ENCODE results near the gene C19orf47. TPM values are rescaled to one million over a fixed set of nuclear protein-coding genes. Genes with fewer than 3 reads are reported as not detected.
A peak's percentile ranks its signal among the peaks of the same experiment; 100 is the strongest.

Gene C19orf47
- total RNA-seq, 1 experiment from 2014 or later, result 11.7 TPM

- peaks cover 11% of the 10 kb centered on the region for H3K4me1 ChIP-seq (ENCODE audit: low read length)
- H3K79me2 ChIP-seq (ENCODE audit: low read length), result no peaks in the 10 kb centered on the region
- no peaks in the 10 kb centered on the region for H3K9me3 ChIP-seq (ENCODE audit: low read length)
- peak; percentile 70 for DNase-seq
- no peaks in the 10 kb centered on the region for H4K20me1 ChIP-seq (ENCODE audit: insufficient read depth, low read depth, low read length)
- no peaks in the 10 kb centered on the region for H3K27me3 ChIP-seq (ENCODE audit: low read length)
- no peaks in the 10 kb centered on the region; the same call in 1 of the 2 replicates for H3K36me3 ChIP-seq (ENCODE audit: insufficient read depth, low read length)
- no peak overlapping the region for H3K27ac ChIP-seq (ENCODE audit: low read length)
- no peak overlapping the region for H3K4me3 ChIP-seq (ENCODE audit: low read length)
- H3K4me2 ChIP-seq (ENCODE audit: low read depth, low read length, poor library complexity, severe bottlenecking), result no peak overlapping the region
- H3K9me2 ChIP-seq (replicated peaks; ENCODE audit: insufficient read depth, low read length), result no peaks in the 10 kb centered on the region
- H3K9ac ChIP-seq (ENCODE audit: low read length), result no peak overlapping the region
- no peak overlapping the region for H2AFZ ChIP-seq (ENCODE audit: low read length)
These were observed 35.7 kb downstream of the C19orf47 start for GRCh38 chr19:40312533-40312932.

GRCh38 chr19:40309666-40310065, 38.5 kb downstream of the C19orf47 start:
- DNase-seq, result no peak
- H3K4me2 ChIP-seq (ENCODE audit: low read depth, low read length, poor library complexity, severe bottlenecking), result no peak overlapping the region
- peaks cover 11% of the 10 kb centered on the region for H3K4me1 ChIP-seq (ENCODE audit: low read length)
- H3K9me3 ChIP-seq (ENCODE audit: low read length), result no peaks in the 10 kb centered on the region
- no peaks in the 10 kb centered on the region for H3K36me3 ChIP-seq (ENCODE audit: insufficient read depth, low read length)
- H4K20me1 ChIP-seq (ENCODE audit: insufficient read depth, low read depth, low read length), result no peaks in the 10 kb centered on the region
- no peak overlapping the region for H3K9ac ChIP-seq (ENCODE audit: low read length)
- no peaks in the 10 kb centered on the region for H3K9me2 ChIP-seq (replicated peaks; ENCODE audit: insufficient read depth, low read length)
- no peaks in the 10 kb centered on the region for H3K79me2 ChIP-seq (ENCODE audit: low read length)
- no peak overlapping the region for H3K4me3 ChIP-seq (ENCODE audit: low read length)
- H3K27ac ChIP-seq (ENCODE audit: low read length), result no peak overlapping the region
- no peaks in the 10 kb centered on the region for H3K27me3 ChIP-seq (ENCODE audit: low read length)
- no peak overlapping the region for H2AFZ ChIP-seq (ENCODE audit: low read length)

GRCh38 chr19:40305403-40305802, 42.8 kb downstream of the C19orf47 start:
- no peaks in the 10 kb centered on the region for H3K79me2 ChIP-seq (ENCODE audit: low read length)
- H2AFZ ChIP-seq (ENCODE audit: low read length), result no peak overlapping the region
- H3K9me3 ChIP-seq (ENCODE audit: low read length), result no peaks in the 10 kb centered on the region
- H3K27ac ChIP-seq (ENCODE audit: low read length), result no peak overlapping the region
- H3K9ac ChIP-seq (ENCODE audit: low read length), result no peak overlapping the region
- H4K20me1 ChIP-seq (ENCODE audit: insufficient read depth, low read depth, low read length), result no peaks in the 10 kb centered on the region
- peaks cover 7% of the 10 kb centered on the region; the same call in 1 of the 2 replicates for H3K4me1 ChIP-seq (ENCODE audit: low read length)
- no peaks in the 10 kb centered on the region for H3K27me3 ChIP-seq (ENCODE audit: low read length)
- no peaks in the 10 kb centered on the region for H3K9me2 ChIP-seq (replicated peaks; ENCODE audit: insufficient read depth, low read length)
- no peak overlapping the region for H3K4me3 ChIP-seq (ENCODE audit: low read length)
- H3K4me2 ChIP-seq (ENCODE audit: low read depth, low read length, poor library complexity, severe bottlenecking), result no peak overlapping the region
- peak; percentile 92 for DNase-seq
- no peaks in the 10 kb centered on the region for H3K36me3 ChIP-seq (ENCODE audit: insufficient read depth, low read length)

GRCh38 chr19:40304306-40304705, 43.9 kb downstream of the C19orf47 start:
- Histone ChIP-seq H3K4me1 (ENCODE audit: low read length) (peaks cover 7% of the 10 kb centered on the region; the same call in 1 of the 2 replicates), H3K27me3 (ENCODE audit: low read length) (no peaks in the 10 kb centered on the region), H2AFZ (ENCODE audit: low read length) (no peak overlapping the region), H3K79me2 (ENCODE audit: low read length) (no peaks in the 10 kb centered on the region), H4K20me1 (ENCODE audit: insufficient read depth, low read depth, low read length) (no peaks in the 10 kb centered on the region), H3K9ac (ENCODE audit: low read length) (no peak overlapping the region), H3K36me3 (ENCODE audit: insufficient read depth, low read length) (no peaks in the 10 kb centered on the region), H3K4me2 (ENCODE audit: low read depth, low read length, poor library complexity, severe bottlenecking) (no peak overlapping the region), H3K9me3 (ENCODE audit: low read length) (no peaks in the 10 kb centered on the region), H3K9me2 (replicated peaks; ENCODE audit: insufficient read depth, low read length) (no peaks in the 10 kb centered on the region), H3K27ac (ENCODE audit: low read length) (no peak overlapping the region), H3K4me3 (ENCODE audit: low read length) (no peak overlapping the region)
- no peak for DNase-seq

- DNase-seq, result no peak
- Histone ChIP-seq H3K9ac (ENCODE audit: low read length) (no peak overlapping the region), H3K4me1 (ENCODE audit: low read length) (peaks cover 8% of the 10 kb centered on the region)
These were observed 44.4 kb downstream of the C19orf47 start for GRCh38 chr19:40303765-40304164.

GRCh38 chr19:40302224-40303011, 45.8 kb downstream of the C19orf47 start:
- Histone ChIP-seq H3K4me3 (ENCODE audit: low read length) (no peak overlapping the region), H2AFZ (ENCODE audit: low read length) (no peak overlapping the region), H3K9ac (ENCODE audit: low read length) (no peak overlapping the region), H3K4me1 (ENCODE audit: low read length) (peaks cover 14% of the 10 kb centered on the region), H3K79me2 (ENCODE audit: low read length) (no peaks in the 10 kb centered on the region), H3K4me2 (ENCODE audit: low read depth, low read length, poor library complexity, severe bottlenecking) (no peak overlapping the region), H3K27ac (ENCODE audit: low read length) (no peak overlapping the region), H3K36me3 (ENCODE audit: insufficient read depth, low read length) (no peaks in the 10 kb centered on the region), H3K9me3 (ENCODE audit: low read length) (no peaks in the 10 kb centered on the region), H3K27me3 (ENCODE audit: low read length) (no peaks in the 10 kb centered on the region), H4K20me1 (ENCODE audit: insufficient read depth, low read depth, low read length) (no peaks in the 10 kb centered on the region), H3K9me2 (replicated peaks; ENCODE audit: insufficient read depth, low read length) (no peaks in the 10 kb centered on the region)
- no peak for DNase-seq

More at GRCh38 chr19:40303765-40304164, 44.4 kb downstream of the C19orf47 start:
- H3K9me3 ChIP-seq (ENCODE audit: low read length), result no peaks in the 10 kb centered on the region
- H3K4me3 ChIP-seq (ENCODE audit: low read length), result no peak overlapping the region
- no peaks in the 10 kb centered on the region for H3K79me2 ChIP-seq (ENCODE audit: low read length)
- H3K27ac ChIP-seq (ENCODE audit: low read length), result no peak overlapping the region
- H3K4me2 ChIP-seq (ENCODE audit: low read depth, low read length, poor library complexity, severe bottlenecking), result no peak overlapping the region
- H3K9me2 ChIP-seq (replicated peaks; ENCODE audit: insufficient read depth, low read length), result no peaks in the 10 kb centered on the region
- H2AFZ ChIP-seq (ENCODE audit: low read length), result no peak overlapping the region
- H4K20me1 ChIP-seq (ENCODE audit: insufficient read depth, low read depth, low read length), result no peaks in the 10 kb centered on the region
- H3K36me3 ChIP-seq (ENCODE audit: insufficient read depth, low read length), result no peaks in the 10 kb centered on the region
- H3K27me3 ChIP-seq (ENCODE audit: low read length), result no peaks in the 10 kb centered on the region

- Histone ChIP-seq H4K20me1 (ENCODE audit: insufficient read depth, low read depth, low read length) (no peaks in the 10 kb centered on the region), H3K9me2 (replicated peaks; ENCODE audit: insufficient read depth, low read length) (no peaks in the 10 kb centered on the region), H3K9ac (ENCODE audit: low read length) (no peak overlapping the region), H3K27ac (ENCODE audit: low read length) (no peak overlapping the region), H3K4me2 (ENCODE audit: low read depth, low read length, poor library complexity, severe bottlenecking) (no peak overlapping the region), H2AFZ (ENCODE audit: low read length) (no peak overlapping the region), H3K36me3 (ENCODE audit: insufficient read depth, low read length) (no peaks in the 10 kb centered on the region), H3K9me3 (ENCODE audit: low read length) (no peaks in the 10 kb centered on the region), H3K79me2 (ENCODE audit: low read length) (no peaks in the 10 kb centered on the region), H3K4me3 (ENCODE audit: low read length) (no peak overlapping the region), H3K4me1 (ENCODE audit: low read length) (peaks cover 14% of the 10 kb centered on the region), H3K27me3 (ENCODE audit: low read length) (no peaks in the 10 kb centered on the region)
- DNase-seq, result no peak
These were observed 47.5 kb downstream of the C19orf47 start for GRCh38 chr19:40300668-40301067.

GRCh38 chr19:40298026-40298425, 50.2 kb downstream of the C19orf47 start:
- Histone ChIP-seq H3K4me2 (ENCODE audit: low read depth, low read length, poor library complexity, severe bottlenecking) (no peak overlapping the region), H3K9me2 (replicated peaks; ENCODE audit: insufficient read depth, low read length) (no peaks in the 10 kb centered on the region), H3K4me3 (ENCODE audit: low read length) (no peak overlapping the region), H3K9me3 (ENCODE audit: low read length) (no peaks in the 10 kb centered on the region), H3K9ac (ENCODE audit: low read length) (no peak overlapping the region), H3K27ac (ENCODE audit: low read length) (no peak overlapping the region), H3K36me3 (ENCODE audit: insufficient read depth, low read length) (no peaks in the 10 kb centered on the region), H2AFZ (ENCODE audit: low read length) (no peak overlapping the region), H3K79me2 (ENCODE audit: low read length) (no peaks in the 10 kb centered on the region), H4K20me1 (ENCODE audit: insufficient read depth, low read depth, low read length) (no peaks in the 10 kb centered on the region), H3K27me3 (ENCODE audit: low read length) (no peaks in the 10 kb centered on the region), H3K4me1 (ENCODE audit: low read length) (peaks cover 8% of the 10 kb centered on the region)
- DNase-seq, result no peak
